Left lung (tissue), 10 donors: ENCODE results near the gene TTLL1. TPM values are rescaled to one million over a fixed set of nuclear protein-coding genes. Genes with fewer than 3 reads are reported as not detected.

Experiments used
- ATAC-seq: fragments of 200-7000 bp; cut with Tn5 transposase; one replicate; pipeline ENCODE4 v1.9.1; 2020; ENCODE audit warnings: moderate library complexity
- DNase-seq, 4 donors: peaks; one replicate each; pipeline ENCODE4 v3.0.0-alpha.2; 2013 to 2020
- H3K27ac ChIP-seq, 2 donors: fragments of 200-600 bp; sonication (generic) in 1 of 2; one replicate each; pipeline versions ENCODE4 v1.5.0 to v1.8.0; 2020 to 2021
- H3K27me3 ChIP-seq, 2 donors: fragments of 200-600 bp; sonication (generic) in 1 of 2; one replicate each; pipeline versions ENCODE4 v1.5.0 to v1.8.0; 2020 to 2021
- H3K36me3 ChIP-seq, 2 donors: fragments of 200-600 bp; sonication (generic) in 1 of 2; one replicate each; pipeline versions ENCODE4 v1.5.0 to v1.8.0; 2020 to 2021
- H3K4me1 ChIP-seq, 2 donors: fragments of 200-600 bp; one replicate each; pipeline ENCODE4 v1.8.0; 2021
- H3K4me3 ChIP-seq, 2 donors: fragments of 200-600 bp; sonication (generic) in 1 of 2; one replicate each; pipeline versions ENCODE4 v1.5.0 to v1.8.0; 2020 to 2021; ENCODE audit warnings: mild to moderate bottlenecking in 1 of 2
- H3K9me3 ChIP-seq, 2 donors: fragments of 200-600 bp; sonication (generic) in 1 of 2; one replicate each; pipeline versions ENCODE4 v1.5.0 to v1.8.0; 2020 to 2021
- CTCF ChIP-seq, 2 donors: fragments of 200-600 bp; sonication (generic) in 1 of 2; IDR thresholded peaks; one replicate each; pipeline versions ENCODE4 v1.5.0 to v1.8.0; 2021; ENCODE audit warnings: antibody characterized with exemption in 2 of 2
- intact Hi-C, 2 donors: fragments of 100-400 bp; cut with DNase I; formaldehyde crosslinking; loops; one replicate each; pipeline versions ENCODE4 v1.11.2 to v1.14.2; 2022
- polyA plus RNA-seq, 6 donors: library from polyadenylated mRNA; unstranded; fragments of 120-200 nt; gene quantifications; one replicate each; pipeline ENCODE4 v1.2.1, GENCODE V29; 2013; ENCODE audit not compliant: insufficient read length in 6 of 6
- total RNA-seq, 2 donors: library from RNA; stranded (reverse); fragmentation: NEBNext Ultra II Directional; extraction: Animal tissue kit (Norgen Biotek cat#: 25700); gene quantifications; one replicate each; pipeline ENCODE4 v1.2.1, GENCODE V29; 2021
- donor health status: DM: no; HTN: yes; CAD: no.
- donor health status: DM: no; HTN: no; CAD: no.

TTLL1 gene
- total and polyA plus RNA-seq, 8 donors = 5.3 to 19.1 (median 16.2) TPM

DNA sequence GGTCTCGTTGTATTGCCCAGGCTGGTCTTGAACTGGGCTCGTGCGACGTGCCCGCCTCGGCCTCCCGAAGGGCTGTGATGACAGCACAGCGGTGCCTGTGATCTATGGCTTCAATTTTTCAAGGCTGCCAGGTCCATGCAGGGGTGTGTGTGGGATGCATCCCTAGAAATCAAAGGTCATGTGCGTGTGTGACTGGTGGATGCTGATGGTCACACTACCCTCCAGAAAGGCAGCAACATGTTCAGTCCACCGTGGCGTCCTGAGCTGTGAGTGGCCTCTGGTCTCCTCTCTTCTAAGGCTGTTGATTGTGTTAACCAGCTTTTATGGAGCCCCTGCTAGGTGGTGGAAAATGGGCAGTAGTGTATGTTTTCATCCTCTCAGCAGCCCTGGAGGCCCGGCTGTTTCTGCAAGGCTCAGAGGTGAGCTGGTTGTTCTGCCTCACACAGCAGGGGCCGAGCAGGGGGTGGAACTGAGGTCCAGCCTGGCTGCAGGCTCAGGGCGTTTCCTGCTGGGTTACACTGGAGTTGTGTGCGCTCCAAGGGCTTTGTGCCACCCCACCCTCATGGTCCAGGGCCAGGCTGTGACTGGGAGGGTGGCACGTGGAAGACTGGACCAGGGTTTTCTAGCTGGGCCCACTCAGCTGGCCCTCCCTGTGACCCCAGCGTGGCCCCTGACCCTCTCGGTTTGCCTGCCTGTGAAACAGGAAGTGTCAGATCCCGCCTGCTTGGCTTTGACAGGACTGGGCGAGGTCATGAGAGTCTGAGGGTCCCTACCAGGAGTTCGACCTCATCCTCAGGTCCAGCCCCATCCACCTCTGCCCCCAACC is 29.0 kb upstream of the TTLL1 start:
- no peak for TF ChIP-seq CTCF (IDR thresholded peaks at IDR 0.05)
- H3K4me3 ChIP-seq = no peak overlapping the region
- no peak overlapping the region for H3K27ac ChIP-seq
- peaks cover 0 to 5% of the 10 kb centered on the region in 2 donors for H3K27me3 ChIP-seq
- ATAC-seq = no peak
- DNase-seq = no peak
- H3K4me1 ChIP-seq = peaks cover 0 to 35% of the 10 kb centered on the region in 2 donors
- H3K36me3 ChIP-seq = no peaks in the 10 kb centered on the region
- intact Hi-C loops = no loop called here
- H3K9me3 ChIP-seq = no peaks in the 10 kb centered on the region

GRCh38 chr22:43116932-43117331 is 27.7 kb upstream of the TTLL1 start:
- peaks cover 0 to 9% of the 10 kb centered on the region in 2 donors for H3K27me3 ChIP-seq
- intact Hi-C loops = no loop called here
- no peaks in the 10 kb centered on the region for H3K9me3 ChIP-seq
- DNase-seq (no peak), ATAC-seq (no peak)
- TF ChIP-seq CTCF (IDR thresholded peaks at IDR 0.05) = no peak
- H3K4me1 ChIP-seq = peaks cover 0 to 29% of the 10 kb centered on the region in 2 donors
- H3K27ac ChIP-seq = no peak overlapping the region
- no peaks in the 10 kb centered on the region for H3K36me3 ChIP-seq
- no peak overlapping the region for H3K4me3 ChIP-seq

GRCh38 chr22:43114958-43115357 is 25.8 kb upstream of the TTLL1 start:
- H3K27me3 ChIP-seq = peaks cover 17 to 29% of the 10 kb centered on the region in 2 donors
- DNase-seq = peak in 1 of 4 donors; percentile 55
- intact Hi-C loops = no loop called here
- peak; percentile 69 for ATAC-seq
- TF ChIP-seq CTCF (IDR thresholded peaks at IDR 0.05) = no peak
- H3K4me1 ChIP-seq = peaks cover 8 to 45% of the 10 kb centered on the region in 2 donors
- H3K9me3 ChIP-seq = no peaks in the 10 kb centered on the region
- H3K4me3 ChIP-seq = no peak overlapping the region
- no peak overlapping the region for H3K27ac ChIP-seq
- H3K36me3 ChIP-seq = no peaks in the 10 kb centered on the region

DNA sequence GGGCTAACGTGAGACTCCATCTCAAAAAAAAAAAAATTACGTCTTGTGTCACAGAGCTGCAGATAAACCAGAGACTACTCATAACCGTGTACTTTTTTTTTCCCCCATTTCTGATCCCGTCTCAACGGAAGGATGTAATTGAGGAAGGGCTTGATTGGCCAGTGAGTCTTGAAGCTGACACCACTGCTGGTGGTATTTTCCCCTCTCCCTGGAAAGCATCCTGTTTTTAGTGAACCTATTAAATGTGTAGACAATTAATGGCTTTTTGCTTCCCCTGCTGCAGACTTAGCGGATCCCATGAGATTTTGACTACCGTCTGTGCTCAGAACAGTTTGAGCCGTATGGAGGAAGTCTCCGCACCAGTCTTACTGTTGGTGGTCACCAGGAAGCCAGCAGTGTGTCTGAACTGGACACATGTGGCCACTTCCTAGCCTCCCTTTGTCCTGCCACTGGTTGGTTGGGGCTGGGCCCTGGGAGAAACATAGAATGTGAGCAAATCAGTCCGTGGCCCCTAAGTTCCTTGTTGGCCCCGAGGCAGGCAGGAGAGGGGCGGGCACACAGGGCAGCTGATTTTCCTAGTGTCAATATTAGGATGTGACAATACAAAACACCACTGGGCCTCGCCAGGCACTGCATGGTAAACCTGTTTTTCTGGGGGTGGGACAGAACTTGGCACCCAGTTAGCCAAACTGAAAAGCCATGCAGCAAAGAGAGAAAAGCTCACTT is 24.5 kb upstream of the TTLL1 start:
- H3K36me3 ChIP-seq = no peaks in the 10 kb centered on the region

More for the DNA sequence above, 24.5 kb upstream of the TTLL1 start:
- intact Hi-C loops = no loop called here
- DNase-seq (no peak), ATAC-seq (no peak)
- Histone ChIP-seq H3K9me3 (no peaks in the 10 kb centered on the region), H3K4me1 (peaks cover 8 to 39% of the 10 kb centered on the region in 2 donors), H3K27me3 (peaks cover 22 to 40% of the 10 kb centered on the region in 2 donors), H3K4me3 (no peak overlapping the region), H3K27ac (no peak overlapping the region)
- no peak for TF ChIP-seq CTCF (IDR thresholded peaks at IDR 0.05)
